Sigmoid colon (tissue), 4 donors: ENCODE measurements around the gene KRT20.

Experiments
- CTCF ChIP-seq, 4 experiments: fragments of 450-650 bp in 3 of 4; fragments of 200-600 bp in 1 of 4; IDR thresholded peaks; one replicate each; pipeline ENCODE4 v1.5.1; 2016 to 2019; ENCODE audit warnings: antibody characterized with exemption in 4 of 4, mild to moderate bottlenecking in 3 of 4, moderate library complexity in 2 of 4
- POLR2A ChIP-seq, 2 donors: fragments of 450-650 bp; IDR thresholded peaks; one replicate each; pipeline ENCODE4 v1.6.1; 2016; ENCODE audit warnings: antibody characterized with exemption in 2 of 2, mild to moderate bottlenecking in 2 of 2, moderate library complexity in 2 of 2
- POLR2AphosphoS5 ChIP-seq, 4 donors: sonication (generic); formaldehyde crosslinking; IDR thresholded peaks; one replicate each; pipeline ENCODE4 v1.6.1; 2017; ENCODE audit warnings: antibody characterized with exemption in 4 of 4

DNA sequence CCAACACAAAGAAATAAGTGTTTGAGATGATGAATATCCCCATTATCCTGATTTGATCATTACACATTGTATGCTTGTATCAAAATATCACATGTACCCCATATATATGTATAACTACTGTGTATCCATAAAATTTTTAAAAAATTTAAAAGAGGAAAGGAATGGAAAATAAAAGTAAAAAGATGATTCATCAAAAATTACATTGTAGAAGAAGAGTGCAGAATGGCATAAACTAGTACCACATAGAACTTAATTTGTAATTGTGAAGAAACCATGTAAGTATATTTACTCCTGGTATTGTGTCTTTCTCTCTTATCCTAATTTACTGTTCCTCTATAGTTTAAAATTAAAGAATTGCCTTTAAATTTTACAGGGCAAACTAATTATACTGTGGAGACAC lies 51.2 kb downstream of the KRT20 start:
- TF ChIP-seq CTCF (IDR thresholded peaks at IDR 0.05) (no peak), POLR2A (IDR thresholded peaks at IDR 0.05) (no peak), POLR2AphosphoS5 (IDR thresholded peaks at IDR 0.05) (no peak)
